ENCODE results near the gene TMEM229A. TPM values are rescaled to one million over a fixed set of nuclear protein-coding genes. Genes with fewer than 3 reads are reported as not detected.

Gene TMEM229A
- total and polyA plus RNA-seq, 2 donors (not counting 3 experiments of a cell fraction or from before 2014, with no cell fraction given), result not detected

- Histone ChIP-seq H3K9me1 (replicated peaks; ENCODE audit: control insufficient read depth, extremely low read depth, insufficient read depth, low read length) (no peaks in the 10 kb centered on the region), H3K79me2 (ENCODE audit: control insufficient read depth, insufficient read depth, low read length) (no peaks in the 10 kb centered on the region), H3K4me1 (ENCODE audit: control insufficient read depth, extremely low read depth, insufficient read depth, low read length) (no peaks in the 10 kb centered on the region), H3K36me3 (ENCODE audit: control insufficient read depth in 2 of 2, extremely low read depth in 1 of 2, insufficient read depth in 2 of 2, low read length in 2 of 2) (no peaks in the 10 kb centered on the region), H3K9me3 (replicated peaks; ENCODE audit: control insufficient read depth, insufficient read depth, low read length) (no peaks in the 10 kb centered on the region), H3K9ac (replicated peaks; ENCODE audit: extremely low read depth, insufficient read depth, low read length) (no peak overlapping the region), H3K4me3 (replicated peaks in 1 of 3; ENCODE audit: insufficient read depth in 1 of 3, low read depth in 1 of 3, low read length in 3 of 3) (no peak overlapping the region), H4K20me1 (replicated peaks; ENCODE audit: control insufficient read depth, extremely low read depth, insufficient read depth, low read length) (no peaks in the 10 kb centered on the region), H3K4me2 (ENCODE audit: insufficient read depth, low read length) (no peak overlapping the region), H2AFZ (ENCODE audit: low read depth, low read length) (no peak overlapping the region), H3K27me3 (ENCODE audit: control insufficient read depth in 2 of 2, insufficient read depth in 2 of 2, low read length in 2 of 2) (no peaks in the 10 kb centered on the region), H3K27ac (ENCODE audit: insufficient read depth, low read depth, low read length) (no peak overlapping the region)
- ChIA-PET CTCF (no interaction called here), POLR2A (no interaction called here)
- intact Hi-C loops (cut with micrococcal nuclease), result no loop called here
- FAIRE-seq (no peak), DNase-seq (ENCODE audit: low read depth, low spot score) (no peak)
- dilution Hi-C loops (cut with MboI; ENCODE audit: extremely low pct_ligation_motif_present, low sequenced_read_pairs), result no loop called here
- BruUV-seq (replicated peaks), result no TSS peak
- no peak for TF ChIP-seq MYC (IDR thresholded peaks at IDR 0.05; ENCODE audit: low read depth, low read length)
- TF ChIP-seq GATA2 (IDR thresholded peaks at IDR 0.05; ENCODE audit: insufficient read depth, insufficient read length, low read depth, low read length), result no peak
- TF ChIP-seq CTCF (IDR thresholded peaks at IDR 0.05; ENCODE audit: extremely low read depth in 1 of 2, insufficient read depth in 1 of 2, low read depth in 1 of 2, low read length in 2 of 2), result no peak
- TF ChIP-seq MAX (IDR thresholded peaks at IDR 0.05; ENCODE audit: insufficient read depth, insufficient read length), result no peak
- TF ChIP-seq POLR2A (IDR thresholded peaks at IDR 0.05; ENCODE audit: low read depth, low read length), result no peak
- no peak for TF ChIP-seq POLR2AphosphoS5 (IDR thresholded peaks at IDR 0.05; ENCODE audit: insufficient read depth, low read depth, low read length)
- no peak for TF ChIP-seq FOS (IDR thresholded peaks at IDR 0.05; ENCODE audit: borderline replicate concordance, insufficient read depth, low read length)
- TF ChIP-seq JUN (IDR thresholded peaks at IDR 0.05; ENCODE audit: borderline replicate concordance, insufficient read depth, insufficient read length, low read depth), result no peak
Measured at GRCh38 chr7:123994449-123994848, 38.4 kb downstream of the TMEM229A start.
